ENCODE measurements around the gene GPRIN3.
"Not testable (repeated sequence)": the region's sequence is repeated elsewhere in the genome, so short reads cannot be mapped to it uniquely, and the experiment has no call there.

The GPRIN3 gene

DNA sequence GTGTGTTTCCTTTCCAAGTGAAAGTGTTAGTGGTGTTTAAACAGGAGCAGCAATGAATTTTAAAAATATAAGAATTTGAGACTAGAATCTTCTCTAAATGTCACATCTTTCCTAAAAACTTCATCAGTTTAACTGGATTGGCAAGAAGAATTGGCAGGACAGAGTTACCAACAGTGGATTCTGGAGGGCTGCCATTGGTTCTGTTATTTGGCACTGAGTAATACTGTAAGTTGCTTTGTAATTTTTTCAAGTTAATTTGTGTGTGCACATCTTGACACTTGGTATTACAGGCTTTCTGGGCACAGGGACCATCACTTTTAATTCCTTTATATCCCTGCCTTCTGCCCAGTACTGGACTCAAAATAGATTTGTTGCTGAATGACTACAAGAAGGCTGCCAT lies 4.5 kb upstream of the GPRIN3 start:
- no peak for DNase-seq (ENCODE audit: low read depth)

GRCh38 chr4:89311433-89311832 lies 3.8 kb upstream of the GPRIN3 start:
- no peak for DNase-seq (ENCODE audit: low read depth)

GRCh38 chr4:89309154-89309553 lies 1.6 kb upstream of the GPRIN3 start:
- DNase-seq (ENCODE audit: low read depth), result not testable (repeated sequence)

- DNase-seq (ENCODE audit: low read depth), result no peak
These were observed 531 bp upstream of the GPRIN3 start for GRCh38 chr4:89308161-89308500.

DNA sequence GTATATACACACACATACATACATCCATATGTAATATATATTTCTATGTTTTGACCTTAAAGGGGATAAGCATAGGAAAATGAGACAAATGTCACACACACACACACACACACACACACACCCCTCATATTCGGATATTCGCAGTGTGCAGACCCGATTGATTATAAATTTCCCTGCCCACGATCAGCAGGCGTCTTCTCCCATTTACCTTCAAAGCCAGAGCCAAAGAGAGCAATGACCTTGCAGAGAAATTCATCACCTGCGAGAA lies 488 bp downstream of the GPRIN3 start:
- no peak for DNase-seq (ENCODE audit: low read depth)

GRCh38 chr4:89306486-89307177 lies 968 bp downstream of the GPRIN3 start:
- DNase-seq (ENCODE audit: low read depth), result no peak

- DNase-seq (ENCODE audit: low read depth), result no peak
These were observed 1.7 kb downstream of the GPRIN3 start for GRCh38 chr4:89305712-89306437.

GRCh38 chr4:89305028-89305427 lies 2.6 kb downstream of the GPRIN3 start:
- DNase-seq (ENCODE audit: low read depth), result no peak

DNA sequence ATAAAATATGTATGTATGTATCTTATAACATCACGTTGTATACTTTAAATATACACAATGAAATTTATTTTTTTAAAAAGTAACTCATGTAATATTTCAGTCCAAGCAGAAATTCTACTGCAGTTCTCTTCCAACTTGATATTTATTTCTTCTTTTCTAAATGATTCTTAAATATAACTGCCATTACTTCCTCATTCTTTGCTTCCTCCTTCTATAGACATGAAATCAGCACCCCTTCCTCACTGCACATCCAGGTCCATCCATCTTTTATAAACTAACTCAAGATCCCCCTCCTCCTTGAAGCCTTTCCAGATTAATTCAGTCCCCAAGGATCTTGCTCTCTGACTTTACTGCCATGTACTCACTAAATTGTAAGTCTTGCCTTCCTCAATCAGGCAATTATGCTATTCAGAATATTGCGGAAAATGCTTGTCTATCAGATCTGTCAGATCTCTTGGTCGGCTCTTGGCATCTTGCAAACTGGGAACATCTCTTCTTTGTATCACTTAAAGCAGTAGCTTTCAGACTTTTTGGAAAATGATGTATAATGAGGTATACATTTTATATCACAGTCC lies 3.7 kb downstream of the GPRIN3 start:
- no peak for DNase-seq (ENCODE audit: low read depth)

DNA sequence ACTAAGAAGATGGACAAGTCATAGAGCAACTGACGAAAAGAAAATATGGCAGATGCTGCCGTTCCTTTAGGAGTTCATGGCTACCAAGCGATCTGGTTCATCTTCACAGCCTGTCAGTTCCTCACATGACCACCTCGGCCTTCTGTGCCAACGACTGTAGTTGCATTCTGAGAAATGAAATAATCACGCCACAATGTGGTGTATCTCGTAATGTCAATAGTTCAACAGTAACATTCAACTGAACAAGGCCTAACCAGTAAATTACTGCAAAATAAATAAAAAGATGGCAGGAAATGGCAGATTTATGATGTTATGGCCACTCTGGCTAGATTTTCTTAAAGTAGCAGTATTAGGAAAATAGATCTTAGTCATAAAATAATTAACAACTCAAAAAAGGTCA lies 4.4 kb downstream of the GPRIN3 start:
- peak; percentile 46 for DNase-seq (ENCODE audit: low read depth)

GRCh38 chr4:89301902-89302301 lies 5.7 kb downstream of the GPRIN3 start:
- DNase-seq (ENCODE audit: low read depth), result no peak

GRCh38 chr4:89301003-89301402 lies 6.6 kb downstream of the GPRIN3 start:
- DNase-seq (ENCODE audit: low read depth), result no peak

- DNase-seq (ENCODE audit: low read depth), result no peak
These were observed 7.1 kb downstream of the GPRIN3 start for GRCh38 chr4:89300499-89300898.

DNA sequence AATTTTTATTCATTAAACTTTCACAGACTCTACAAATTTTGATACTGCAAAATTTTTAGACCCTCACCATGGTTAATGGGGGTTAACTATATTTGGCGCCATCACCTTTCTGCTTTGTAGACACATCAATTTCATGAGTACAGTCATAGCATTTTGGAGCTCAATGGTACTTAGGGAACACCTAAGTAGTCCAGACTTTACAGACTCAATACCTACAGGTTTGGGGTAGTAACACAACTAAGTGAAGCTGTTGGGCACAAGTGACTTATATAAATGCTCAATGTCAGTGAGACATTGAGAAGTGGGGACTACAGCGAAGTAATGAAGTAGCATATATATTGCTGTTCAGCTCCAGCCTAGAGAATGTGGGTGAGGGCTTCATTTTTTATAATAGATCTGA lies 7.5 kb downstream of the GPRIN3 start:
- DNase-seq (ENCODE audit: low read depth), result no peak

DNA sequence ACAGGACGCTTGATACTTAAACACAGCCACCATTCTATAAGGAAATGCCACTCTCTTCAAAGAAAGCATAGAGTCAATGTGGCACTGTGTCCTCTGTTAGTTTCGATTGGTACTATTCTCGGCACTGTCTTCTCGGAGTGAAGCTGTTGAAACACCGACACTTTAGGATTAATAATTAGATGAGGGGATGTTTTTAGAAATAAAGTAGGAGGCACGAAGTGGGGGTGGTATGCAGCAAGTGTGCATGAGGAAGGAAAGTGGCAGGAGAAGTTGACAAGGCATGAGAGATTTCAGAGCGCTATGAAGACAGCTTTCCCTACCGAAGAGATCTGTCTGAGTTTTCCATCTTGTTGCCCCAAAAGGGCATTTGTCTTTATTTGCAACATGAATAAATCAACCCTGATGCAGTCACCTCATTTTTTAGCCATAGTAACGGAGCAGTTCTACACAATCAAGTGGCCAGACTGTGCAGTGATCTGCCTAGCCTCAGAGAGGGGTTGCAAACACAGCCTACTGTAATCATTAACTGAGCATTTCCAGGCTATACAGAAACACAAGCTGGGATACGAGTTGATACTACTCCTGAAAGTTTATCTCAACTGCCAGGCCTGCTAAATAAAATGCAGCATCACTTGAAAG lies 8.3 kb downstream of the GPRIN3 start:
- no peak for DNase-seq (ENCODE audit: low read depth)

- no peak for DNase-seq (ENCODE audit: low read depth)
These were observed 8.8 kb downstream of the GPRIN3 start for GRCh38 chr4:89298788-89299152.

GRCh38 chr4:89298155-89298554 lies 9.4 kb downstream of the GPRIN3 start:
- no peak for DNase-seq (ENCODE audit: low read depth)

DNA sequence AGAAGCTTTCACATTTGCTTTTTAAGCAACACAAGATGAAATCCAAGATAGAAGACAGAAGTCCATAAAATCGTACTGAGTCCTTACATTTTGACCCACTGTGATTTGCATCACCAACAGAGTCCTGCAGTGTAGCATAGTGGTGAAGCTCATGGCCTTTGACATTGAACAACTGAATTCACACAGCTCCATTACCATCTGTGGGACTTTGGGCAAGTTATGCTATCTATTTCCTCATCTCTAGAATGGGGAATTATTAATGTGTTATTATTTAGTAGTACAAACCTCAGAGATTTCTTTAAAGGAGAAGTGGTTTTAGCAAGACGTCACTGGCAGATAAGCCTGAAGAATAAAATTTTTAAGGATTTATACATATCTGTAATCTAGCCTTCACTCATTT lies 10.7 kb downstream of the GPRIN3 start:
- no peak for DNase-seq (ENCODE audit: low read depth)

DNA sequence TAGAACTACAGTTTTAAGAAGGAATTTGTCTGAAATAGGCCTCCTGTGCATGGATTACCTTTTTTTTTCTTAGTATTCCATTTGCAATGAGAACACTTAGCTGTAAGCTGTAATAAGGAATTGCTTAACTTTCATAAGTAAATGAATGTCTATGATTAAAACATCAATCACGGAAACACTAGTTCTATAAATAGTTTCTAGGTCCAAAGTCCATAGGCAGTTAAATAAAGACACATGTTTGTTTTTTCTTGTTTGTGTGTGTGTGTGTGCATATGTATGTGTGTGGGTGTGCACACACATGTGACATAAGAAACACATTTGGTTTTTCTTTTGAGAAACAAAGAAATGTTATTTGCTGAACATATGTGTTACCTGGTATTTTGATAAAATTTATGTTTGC lies 11.2 kb downstream of the GPRIN3 start:
- no peak for DNase-seq (ENCODE audit: low read depth)

GRCh38 chr4:89295415-89295927 lies 12.1 kb downstream of the GPRIN3 start:
- DNase-seq (ENCODE audit: low read depth), result no peak

DNA sequence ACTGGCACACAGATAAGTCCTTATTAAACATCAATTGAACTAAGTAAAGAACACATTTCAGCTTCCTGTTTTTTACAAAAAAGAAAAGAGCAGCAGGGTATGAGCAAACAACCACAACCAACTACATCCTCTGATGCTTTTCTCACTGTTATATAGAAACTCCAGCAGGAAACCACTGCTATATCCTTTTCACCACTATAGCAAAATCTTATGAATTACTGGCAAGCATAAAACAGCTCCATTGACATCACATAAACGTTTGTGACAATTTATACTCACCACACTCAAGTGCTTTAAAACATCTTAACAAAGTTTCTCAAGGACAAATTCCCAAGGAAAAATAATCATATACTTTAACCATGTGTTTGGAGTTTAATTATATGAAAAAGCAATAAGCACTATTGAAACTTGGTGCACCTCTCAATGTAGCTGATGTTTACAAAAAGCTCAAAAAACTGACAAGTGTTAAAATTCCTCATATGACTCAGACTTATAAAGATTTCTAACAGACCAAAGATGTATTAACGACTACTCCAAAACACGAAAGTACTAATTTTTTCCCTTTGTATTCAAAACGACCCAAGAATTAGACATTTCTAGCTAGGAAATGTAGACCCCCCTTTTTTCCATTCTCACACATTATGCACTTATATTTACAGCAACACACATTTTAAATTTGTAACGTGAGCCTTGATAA lies 12.9 kb downstream of the GPRIN3 start:
- no peak for DNase-seq (ENCODE audit: low read depth)

- DNase-seq (ENCODE audit: low read depth), result no peak
These were observed 14.3 kb downstream of the GPRIN3 start for GRCh38 chr4:89293299-89293698.

Data from activated T-helper 1 cell treated with Interleukin-2 at 50 U/mL for 16 hours (primary cell).